GM21786 (cell line): ENCODE results near the gene PRSS27.
"Not testable (repeated sequence)": the region's sequence is repeated elsewhere in the genome, so short reads cannot be mapped to it uniquely, and the experiment has no call there.

Source experiments
- ATAC-seq: cut with Tn5 transposase; IDR thresholded peaks from one replicate; pipeline ENCODE4 v1.9.1; 2021; ENCODE audit not compliant: unreplicated experiment

Gene PRSS27

GRCh38 chr16:2698103-2698870, 21.7 kb downstream of the PRSS27 start:
- ATAC-seq, result no peak

DNA sequence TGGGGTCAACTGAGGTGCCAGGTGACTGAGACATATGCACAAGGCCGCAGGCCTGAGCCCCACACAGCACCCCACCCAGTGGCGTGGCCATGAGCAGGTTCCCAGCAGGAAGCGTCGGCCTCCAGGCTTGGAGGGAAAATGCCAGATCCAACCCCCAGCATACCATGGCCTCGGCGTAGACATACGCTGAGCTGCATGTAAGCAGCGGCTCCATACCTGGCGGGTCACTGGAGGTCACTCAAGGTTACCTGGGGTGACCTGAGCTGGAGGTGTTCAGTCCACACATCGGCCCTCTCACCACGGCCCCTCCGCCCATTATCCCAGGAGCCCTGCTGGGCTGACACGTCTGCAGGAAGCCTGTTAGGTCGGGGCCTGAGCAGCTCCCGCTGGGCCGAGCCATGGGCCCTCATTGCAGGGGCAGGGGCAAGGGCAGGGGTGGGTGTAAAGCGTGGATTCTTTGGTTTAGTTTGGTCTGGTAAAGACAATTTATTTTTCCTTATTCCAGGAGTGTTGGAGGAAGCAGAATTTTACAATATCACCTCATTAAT, 22.5 kb downstream of the PRSS27 start:
- no peak for ATAC-seq

- not testable (repeated sequence) for ATAC-seq
Measured at GRCh38 chr16:2696601-2697250, 23.3 kb downstream of the PRSS27 start.

GRCh38 chr16:2692948-2693651, 26.9 kb downstream of the PRSS27 start:
- ATAC-seq, result no peak

DNA sequence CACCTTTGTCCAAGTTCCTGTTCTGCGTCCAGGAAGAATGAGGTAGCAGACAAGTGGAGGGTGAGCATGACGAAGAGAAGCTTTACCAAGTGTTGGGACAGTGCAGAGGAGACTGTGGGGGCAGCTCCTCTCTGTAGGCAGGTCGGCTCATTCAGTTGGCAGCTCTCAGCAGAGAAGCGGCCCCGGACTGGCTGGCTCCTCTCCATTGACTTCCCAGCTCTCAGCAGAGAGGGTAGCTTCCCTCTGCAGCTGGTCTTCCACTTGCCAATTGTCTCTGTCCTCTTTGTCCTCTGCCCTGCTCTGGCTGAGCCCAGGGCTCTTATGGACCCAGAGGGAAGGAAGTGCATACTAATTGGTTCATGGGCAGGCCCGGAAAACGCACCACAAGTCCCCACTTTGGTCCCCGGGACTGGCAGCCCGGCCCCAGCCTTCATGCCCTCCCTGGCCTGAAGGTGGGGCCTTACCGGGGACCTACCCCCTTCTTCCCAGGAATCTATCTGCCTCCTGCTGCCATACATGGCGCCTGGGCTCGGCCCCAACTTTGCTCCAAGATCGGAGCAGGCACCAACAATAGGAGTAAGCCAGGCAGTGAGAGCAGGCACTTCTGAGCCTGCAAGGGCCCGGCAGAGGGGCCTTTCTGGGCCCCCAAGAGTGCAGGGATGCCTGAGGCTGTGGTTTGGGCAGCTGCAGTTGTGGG, 27.6 kb downstream of the PRSS27 start:
- ATAC-seq, result no peak

DNA sequence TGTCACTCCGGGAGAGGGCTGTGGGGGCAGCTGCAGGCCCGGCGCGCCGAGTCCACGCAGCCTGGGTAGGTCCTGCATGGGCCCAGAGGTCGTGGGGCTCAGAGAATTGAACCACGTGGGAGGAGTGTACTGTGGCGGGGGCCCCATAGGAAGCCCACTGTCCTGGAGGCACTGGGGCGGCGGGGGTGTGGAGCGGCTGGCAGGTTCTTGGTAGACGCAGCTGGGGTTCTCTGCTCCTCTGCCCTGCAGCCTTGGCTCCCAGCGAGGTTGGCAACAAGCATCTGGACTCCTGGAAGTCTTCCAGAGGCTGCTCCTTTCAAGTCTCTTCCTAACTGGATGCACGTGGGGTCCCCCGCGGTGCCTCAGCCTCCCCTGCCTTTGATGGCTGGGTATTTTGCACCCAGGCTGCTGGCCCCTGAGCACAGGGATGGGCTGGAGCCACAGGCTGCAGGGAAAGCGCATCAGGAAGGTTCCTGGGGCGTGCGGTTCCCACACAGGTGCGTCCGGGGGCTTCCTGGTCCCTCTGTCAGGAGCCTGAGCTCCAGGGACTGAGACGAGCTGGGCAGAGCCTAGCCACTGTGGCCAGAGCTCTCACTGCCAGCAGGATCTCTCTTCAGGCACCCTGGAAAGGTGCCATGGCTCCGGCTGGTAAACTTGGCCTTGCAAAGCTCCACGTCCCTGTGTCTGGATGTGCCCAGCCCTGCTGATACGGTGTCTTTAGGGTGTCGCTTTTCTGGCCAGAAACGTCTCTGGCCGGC, 28.4 kb downstream of the PRSS27 start:
- ATAC-seq, result no peak

GRCh38 chr16:2690852-2691251, 29.2 kb downstream of the PRSS27 start:
- ATAC-seq, result no peak

DNA sequence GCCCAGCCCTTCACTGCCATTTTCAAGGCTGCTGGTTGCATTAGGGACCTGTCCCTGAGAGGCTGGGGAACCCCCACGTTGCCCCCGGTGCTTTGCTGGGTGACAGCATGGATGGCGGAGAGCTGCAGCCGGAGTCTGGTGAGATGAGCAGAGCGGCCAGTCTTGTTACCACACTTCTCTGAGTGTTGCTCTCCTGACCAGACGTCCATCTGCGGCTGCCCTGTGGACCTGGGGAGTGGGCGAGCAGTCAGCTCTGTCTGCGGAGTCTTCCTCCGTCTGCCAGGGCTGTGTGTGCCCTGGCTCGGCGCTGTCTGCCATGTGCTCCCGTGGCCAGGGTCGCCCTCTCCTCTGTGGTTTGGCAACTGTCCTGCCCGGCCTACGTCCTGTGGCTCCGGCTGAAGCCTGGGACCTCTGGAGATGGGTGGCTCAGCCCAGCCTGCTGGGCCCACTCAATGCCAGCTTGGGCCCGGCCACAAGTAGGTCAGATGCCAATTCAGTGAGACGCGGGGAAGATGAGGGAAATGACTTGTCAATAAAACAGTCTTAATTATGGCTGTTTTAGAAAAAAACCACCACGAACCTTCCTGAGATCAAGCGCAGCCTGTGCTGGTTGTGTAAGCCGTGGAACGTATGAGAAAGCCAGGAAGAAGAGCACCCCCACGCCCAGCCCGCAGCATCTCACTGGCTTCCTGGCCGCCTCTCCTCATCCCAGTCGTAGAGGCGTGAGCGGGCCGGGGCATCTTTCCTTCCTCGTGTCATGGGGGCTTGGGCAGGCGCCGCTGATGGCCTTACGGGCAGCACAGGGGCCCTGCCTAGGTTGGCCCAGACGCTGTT, 29.8 kb downstream of the PRSS27 start:
- no peak for ATAC-seq

DNA sequence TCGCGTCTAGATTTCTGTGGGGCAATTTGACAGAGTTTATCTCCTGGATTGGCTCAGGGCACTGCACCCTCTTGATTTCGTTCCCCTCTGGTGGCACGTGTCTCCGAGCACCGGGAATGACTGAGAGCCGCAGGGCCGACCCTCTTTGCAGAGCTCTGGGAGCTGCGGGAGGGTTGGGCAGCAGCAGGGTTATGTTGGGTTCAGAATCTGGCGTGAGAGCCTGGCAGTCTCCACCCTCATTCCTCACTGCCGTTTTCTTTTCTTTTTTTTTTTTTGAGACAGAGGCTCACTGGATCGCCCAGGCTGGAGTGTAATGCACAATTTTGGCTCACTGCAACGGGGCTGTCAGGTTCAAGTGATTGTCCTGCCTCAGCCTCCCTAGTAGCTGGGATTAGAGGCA, 30.6 kb downstream of the PRSS27 start:
- not testable (repeated sequence) for ATAC-seq

DNA sequence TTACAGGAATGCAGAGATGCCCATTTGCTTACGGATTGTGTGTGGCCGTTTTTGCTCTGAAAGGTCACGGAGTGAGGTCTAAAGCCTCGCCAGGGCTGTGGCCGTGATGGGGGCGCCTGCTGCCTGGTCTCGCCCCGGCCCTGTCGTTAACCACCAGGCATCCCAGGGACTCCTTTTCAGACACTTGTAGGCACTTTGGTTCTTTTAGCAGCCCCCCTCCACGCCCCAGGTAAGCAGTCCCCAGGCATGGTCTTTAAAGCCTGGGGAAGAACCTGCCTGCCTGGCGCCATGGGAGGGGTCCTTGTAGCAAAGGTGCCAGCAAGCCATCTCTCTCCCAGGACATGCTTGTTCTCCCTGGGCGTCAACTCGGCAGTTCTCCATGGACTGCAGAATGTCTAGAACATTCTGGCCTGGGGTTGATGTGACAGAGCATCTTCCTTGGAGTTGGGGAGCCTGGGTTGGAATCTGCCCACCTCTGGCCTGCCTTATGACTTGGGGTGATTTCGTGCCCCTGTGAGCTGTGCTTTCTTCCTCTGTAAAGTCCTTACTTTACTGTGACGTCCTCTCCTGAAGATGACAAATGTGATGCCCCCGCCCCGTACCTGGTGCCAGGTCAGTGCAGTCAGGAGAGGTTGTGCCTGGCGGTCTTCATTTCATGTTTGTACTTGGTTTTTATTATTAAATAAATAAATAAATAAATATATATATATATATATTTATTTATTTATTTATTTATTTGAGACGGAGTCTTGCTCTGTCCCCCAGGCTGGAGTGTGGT, 32.3 kb downstream of the PRSS27 start:
- ATAC-seq, result no peak

DNA sequence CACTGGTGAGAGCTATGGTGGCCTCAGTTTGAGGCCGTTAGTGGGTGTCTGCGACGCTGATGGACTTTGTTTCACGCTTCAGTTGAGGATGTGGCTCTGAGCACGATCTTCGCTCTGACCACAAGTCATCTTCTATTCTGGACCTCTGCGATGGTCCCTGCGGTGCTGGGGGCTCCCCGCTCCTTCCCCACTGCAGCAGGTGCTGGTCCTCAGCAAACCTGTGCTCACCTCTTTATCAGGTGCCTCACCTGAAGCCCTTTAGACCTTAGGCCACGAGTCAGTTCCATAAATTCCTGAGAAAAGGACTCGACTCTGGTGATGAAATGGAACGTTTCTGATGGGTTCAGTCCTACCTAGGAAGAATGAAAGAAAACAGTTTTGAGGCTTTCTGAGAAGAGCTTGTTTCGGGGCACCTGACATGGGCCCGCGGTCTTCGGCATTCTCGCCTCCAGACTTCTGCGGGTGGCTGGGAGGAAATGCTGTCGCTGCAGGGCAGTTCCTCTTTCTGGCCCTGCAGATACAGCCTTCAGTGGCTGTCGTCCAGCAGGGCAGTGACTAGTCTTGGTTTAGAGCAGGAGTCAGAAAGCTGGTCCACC, 33.0 kb downstream of the PRSS27 start:
- ATAC-seq, result peak; percentile 33

- not testable (repeated sequence) for ATAC-seq
Measured at GRCh38 chr16:2686075-2686474, 33.9 kb downstream of the PRSS27 start.

GRCh38 chr16:2683041-2683440, 37.0 kb downstream of the PRSS27 start:
- not testable (repeated sequence) for ATAC-seq

DNA sequence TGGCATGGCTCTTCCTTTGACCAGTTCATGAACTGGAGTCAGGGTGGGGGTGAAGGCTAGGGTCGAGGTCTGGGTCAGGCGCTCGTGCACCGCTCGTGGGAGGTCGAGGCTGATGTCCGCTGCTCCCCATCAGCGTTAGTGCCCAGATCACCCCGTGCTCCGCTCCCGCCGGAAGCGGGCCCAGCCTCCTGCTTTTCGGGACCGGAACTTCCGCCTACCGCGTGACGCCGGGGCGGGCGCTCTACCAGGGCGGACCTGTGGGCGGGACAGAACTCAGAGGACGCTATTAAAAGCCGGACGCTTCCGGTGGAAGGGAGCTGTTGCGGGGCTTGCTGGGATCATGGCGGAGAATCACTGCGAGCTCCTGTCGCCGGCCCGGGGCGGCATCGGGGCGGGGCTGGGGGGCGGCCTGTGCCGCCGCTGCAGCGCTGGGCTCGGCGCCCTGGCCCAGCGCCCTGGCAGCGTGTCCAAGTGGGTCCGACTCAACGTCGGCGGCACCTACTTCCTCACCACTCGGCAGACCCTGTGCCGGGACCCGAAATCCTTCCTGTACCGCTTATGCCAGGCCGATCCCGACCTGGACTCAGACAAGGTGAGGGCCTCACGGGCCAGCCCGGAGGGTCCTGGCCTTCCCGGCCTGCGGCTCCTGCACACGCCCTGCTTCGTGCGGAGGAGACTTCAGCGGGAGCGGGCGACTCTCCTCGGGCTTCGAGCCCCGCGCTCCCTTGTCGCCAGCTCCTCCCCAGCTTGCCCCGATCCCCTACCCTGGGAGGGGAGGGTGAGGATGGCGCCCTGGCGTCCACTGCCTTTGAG, 37.6 kb downstream of the PRSS27 start, which contains the start of gene KCTD5:
Gene KCTD5 (plus strand): TSS at position 315 of the 813 bp plus-strand sequence. CDS start 26 bp downstream, at position 341.
- peak; percentile 57 for ATAC-seq

- not testable (repeated sequence) for ATAC-seq
Measured at GRCh38 chr16:2680360-2680759, 39.7 kb downstream of the PRSS27 start.

- ATAC-seq, result not testable (repeated sequence)
Measured at GRCh38 chr16:2679902-2680301, 40.1 kb downstream of the PRSS27 start.
